Right lobe of liver (tissue), 6 donors: ENCODE measurements around the gene SF3B4. TPM values are rescaled to one million over a fixed set of nuclear protein-coding genes. Genes with fewer than 3 reads are reported as not detected.

Source experiments
- ATAC-seq, 4 donors: fragments of 200-7000 bp; cut with Tn5 transposase; one replicate each; pipeline ENCODE4 v1.9.1; 2020; ENCODE audit warnings: mild to moderate bottlenecking in 4 of 4, moderate library complexity in 4 of 4
- DNase-seq, 3 donors: peaks; one replicate each; pipeline ENCODE4 v3.0.0-alpha.2; 2020
- H3K27ac ChIP-seq, 3 donors: fragments of 200-600 bp; one replicate each; pipeline ENCODE4 v1.8.0; 2022
- H3K27me3 ChIP-seq, 2 donors: fragments of 200-600 bp; one replicate each; pipeline ENCODE4 v1.8.0; 2022
- H3K36me3 ChIP-seq, 4 donors: fragments of 200-600 bp; sonication (generic) in 1 of 4; one replicate each; pipeline versions ENCODE4 v1.5.1 to v1.8.0; 2017 to 2022; ENCODE audit warnings: control low read depth in 1 of 4
- H3K4me1 ChIP-seq, 4 donors: fragments of 200-600 bp; sonication (generic) in 1 of 4; one replicate each; pipeline versions ENCODE4 v1.5.1 to v1.8.0; 2017 to 2022; ENCODE audit warnings: control low read depth in 1 of 4
- H3K4me3 ChIP-seq, 3 donors: fragments of 200-600 bp; one replicate each; pipeline ENCODE4 v1.8.0; 2022
- H3K9me3 ChIP-seq, 4 donors: fragments of 200-600 bp; sonication (generic) in 1 of 4; one replicate each; pipeline versions ENCODE4 v1.5.1 to v1.8.0; 2017 to 2022; ENCODE audit warnings: control low read depth in 1 of 4
- CTCF ChIP-seq, 4 donors: fragments of 200-600 bp in 3 of 4; fragments of 450-650 bp in 1 of 4; IDR thresholded peaks; one replicate each; pipeline versions ENCODE4 v1.5.1 to v1.8.0; 2016 to 2022; ENCODE audit warnings: antibody characterized with exemption in 4 of 4, mild to moderate bottlenecking in 2 of 4
- POLR2A ChIP-seq: fragments of 450-650 bp; IDR thresholded peaks from one replicate; pipeline ENCODE4 v1.6.1; 2017; ENCODE audit warnings: antibody characterized with exemption, mild to moderate bottlenecking
- WGBS: methylation state at CpG from one replicate; pipeline ENCODE4 v1.1.6; 2018; ENCODE audit warnings: low coverage, low lambda C conversion rate; ENCODE audit not compliant: insufficient coverage; ENCODE audit errors: missing lambda C conversion rate; 5-methylcytosine and 5-hydroxymethylcytosine counted together
- intact Hi-C, 2 donors: fragments of 100-400 bp; cut with DNase I; formaldehyde crosslinking; loops; one replicate each; pipeline versions ENCODE4 v1.11.2 to v1.14.1; 2022
- total RNA-seq, 6 experiments: library from RNA; depleted of rRNA in 2 of 6; stranded (reverse); fragments of >200 nt in 2 of 6; fragmentation: NEBNext Ultra II Directional in 3 of 6; extraction: Animal tissue kit (Norgen Biotek cat#: 25700) in 3 of 6; gene quantifications; one replicate each; pipeline versions ENCODE4 v1.1.0 to v1.2.4, GENCODE V29; 2016 to 2023
- donor health status: DM: no; HTN: yes; CAD: no.
- donor health status: DM: no; HTN: no; CAD: no.
- donor health status: DM: no; HTN: no; CAD: no.
- donor health status: DM: no; HTN: yes; CAD: no.
- donor health status: DM: no; HTN: yes; CAD: no.

Gene SF3B4
- total RNA-seq, 6 experiments from 2014 or later: 8.2 to 18.5 (median 12.2) TPM

- 92% methylated on average over 2 of the region's 7 CpGs for WGBS
- no peak for ATAC-seq
These were observed 50.2 kb downstream of the SF3B4 start for GRCh38 chr1:149877211-149877946.

More at GRCh38 chr1:149877211-149877946, 50.2 kb downstream of the SF3B4 start:
- DNase-seq: no peak
- Histone ChIP-seq H3K4me1 (no peaks in the 10 kb centered on the region), H3K4me3 (no peak overlapping the region), H3K36me3 (no peaks in the 10 kb centered on the region), H3K9me3 (no peaks in the 10 kb centered on the region), H3K27me3 (no peaks in the 10 kb centered on the region), H3K27ac (no peak overlapping the region)
- intact Hi-C loops: no loop called here
- TF ChIP-seq CTCF (IDR thresholded peaks at IDR 0.05) (no peak), POLR2A (no peak)

Other genes starting within 250 kb of the SF3B4 start
- gene FCGR1A, start 145.1 kb downstream of the SF3B4 start, total RNA-seq: 10 to 100 TPM in 1 of 6 experiments, 1 to 10 TPM in 5; 1.3 to 15.9 (median 3.6) TPM
- 10 to 100 TPM in 3 of 6 experiments, 1 to 10 TPM in 3; 8.4 to 23.7 (median 9.5) TPM for gene BOLA1, start 28.2 kb downstream of the SF3B4 start, total RNA-seq
- gene SV2A, start 10.0 kb downstream of the SF3B4 start, total RNA-seq: under 1 TPM; 0.12 to 0.50 (median 0.25) TPM
- gene MTMR11, start 9.1 kb upstream of the SF3B4 start, total RNA-seq: 1 to 10 TPM in 5 of 6 experiments, under 1 TPM in 1; 0.97 to 7.1 (median 3.6) TPM
- 10 to 100 TPM in 5 of 6 experiments, 1 to 10 TPM in 1; 9.1 to 22.3 (median 16.8) TPM for gene OTUD7B, start 82.9 kb upstream of the SF3B4 start, total RNA-seq
- 10 to 100 TPM; 12.5 to 18.2 (median 14.7) TPM for gene VPS45, start 140.0 kb upstream of the SF3B4 start, total RNA-seq
- gene PLEKHO1, start 222.1 kb upstream of the SF3B4 start, total RNA-seq: 10 to 100 TPM in 1 of 6 experiments, 1 to 10 TPM in 5; 3.4 to 11.7 (median 5.3) TPM